CD14-positive monocyte (primary cell): ENCODE measurements around the gene SUCO. TPM values are rescaled to one million over a fixed set of nuclear protein-coding genes. Genes with fewer than 3 reads are reported as not detected.

ENCODE experiments used
- DNase-seq, 3 donors: peaks; one replicate each; pipeline ENCODE4 v3.0.0-alpha.2; 2011 to 2022
- H2AFZ ChIP-seq: 2 replicates; pipeline ENCODE4 v1.6.0; 2012; ENCODE audit warnings: mild to moderate bottlenecking, low read depth, low read length, inconsistent platforms; ENCODE audit not compliant: insufficient read depth, poor library complexity, severe bottlenecking
- H3K27ac ChIP-seq, 2 donors: 1 replicate in 1 of 2; 2 replicates in 1 of 2; pipeline ENCODE4 v1.5.1; 2012 to 2013; ENCODE audit warnings: low read length in 2 of 2, control low read depth in 1 of 2, inconsistent platforms in 1 of 2, low read depth in 1 of 2, mild to moderate bottlenecking in 1 of 2
- H3K27me3 ChIP-seq, 2 donors: one replicate each; pipeline versions ENCODE4 v1.6.0 to v1.6.1; 2011 to 2013; ENCODE audit warnings: low read length in 2 of 2; ENCODE audit not compliant: control insufficient read depth in 2 of 2, insufficient read depth in 2 of 2
- H3K36me3 ChIP-seq, 2 donors: replicated peaks in 1 of 2; 1 replicate in 1 of 2; 2 replicates in 1 of 2; pipeline versions ENCODE4 v1.5.1 to v1.6.1; 2012 to 2013; ENCODE audit warnings: low read length in 2 of 2, control low read depth in 1 of 2, inconsistent platforms in 1 of 2, mild to moderate bottlenecking in 1 of 2; ENCODE audit not compliant: insufficient read depth in 2 of 2, control insufficient read depth in 1 of 2
- H3K4me1 ChIP-seq, 2 donors: 1 replicate in 1 of 2; 2 replicates in 1 of 2; pipeline versions ENCODE4 v1.5.1 to v1.6.1; 2012 to 2013; ENCODE audit warnings: low read length in 2 of 2, control low read depth in 1 of 2, inconsistent platforms in 1 of 2, mild to moderate bottlenecking in 1 of 2, moderate library complexity in 1 of 2; ENCODE audit not compliant: insufficient read depth in 2 of 2, control insufficient read depth in 1 of 2
- H3K4me2 ChIP-seq: replicated peaks from 2 replicates; pipeline ENCODE3; 2012; ENCODE audit warnings: low read length, moderate library complexity, mild to moderate bottlenecking; ENCODE audit not compliant: poor library complexity, severe bottlenecking; ENCODE audit errors: extremely low read depth
- H3K4me3 ChIP-seq, 3 experiments: fragments of 200-600 bp in 1 of 3; sonication (generic) in 1 of 3; replicated peaks in 1 of 3; 1 replicate in 2 of 3; 2 replicates in 1 of 3; pipeline ENCODE4 v1.5.1; 2011 to 2013; ENCODE audit warnings: low read length in 3 of 3, mild to moderate bottlenecking in 3 of 3, control low read depth in 2 of 3, low read depth in 2 of 3, inconsistent platforms in 1 of 3, moderate library complexity in 1 of 3
- H3K79me2 ChIP-seq: 2 replicates; pipeline ENCODE4 v1.6.0; 2012; ENCODE audit warnings: mild to moderate bottlenecking, control low read depth, inconsistent platforms, low read length, moderate library complexity; ENCODE audit not compliant: insufficient read depth
- H3K9ac ChIP-seq: 2 replicates; pipeline ENCODE4 v1.6.0; 2017; ENCODE audit warnings: low read length, mild to moderate bottlenecking; ENCODE audit not compliant: insufficient read depth, poor library complexity, severe bottlenecking
- H3K9me3 ChIP-seq, 2 donors: replicated peaks in 1 of 2; 1 replicate in 1 of 2; 2 replicates in 1 of 2; pipeline versions ENCODE4 v1.5.1 to v1.6.1; 2012 to 2013; ENCODE audit warnings: low read length in 2 of 2, control low read depth in 1 of 2; ENCODE audit not compliant: control insufficient read depth in 1 of 2, insufficient read depth in 1 of 2
- H4K20me1 ChIP-seq: 2 replicates; pipeline ENCODE4 v1.6.0; 2012; ENCODE audit warnings: mild to moderate bottlenecking, low read length, control low read depth, moderate library complexity; ENCODE audit not compliant: insufficient read depth
- H3K27ac Mint-ChIP-seq, 7 donors: one replicate each; pipeline ENCODE4 v1.8.0; 2020; ENCODE audit warnings: mild to moderate bottlenecking in 7 of 7, mixed read lengths in 7 of 7, moderate library complexity in 6 of 7, inconsistent platforms in 2 of 7
- H3K27me3 Mint-ChIP-seq, 3 donors: one replicate each; pipeline ENCODE4 v1.8.0; 2021 to 2022; ENCODE audit warnings: low read depth in 3 of 3, mild to moderate bottlenecking in 3 of 3, mixed read lengths in 3 of 3, moderate library complexity in 3 of 3, inconsistent platforms in 1 of 3
- H3K36me3 Mint-ChIP-seq, 2 donors: one replicate each; pipeline ENCODE4 v1.8.0; 2020; ENCODE audit warnings: mixed read lengths in 2 of 2, inconsistent platforms in 1 of 2, mild to moderate bottlenecking in 1 of 2
- H3K4me1 Mint-ChIP-seq: one replicate; pipeline ENCODE4 v1.8.0; 2020; ENCODE audit warnings: mild to moderate bottlenecking, mixed read lengths
- H3K4me3 Mint-ChIP-seq, 2 donors: one replicate each; pipeline ENCODE4 v1.8.0; 2020; ENCODE audit warnings: mild to moderate bottlenecking in 2 of 2, mixed read lengths in 2 of 2, moderate library complexity in 1 of 2
- H3K9me3 Mint-ChIP-seq, 7 donors: one replicate each; pipeline ENCODE4 v1.8.0; 2020 to 2022; ENCODE audit warnings: mixed read lengths in 7 of 7, mild to moderate bottlenecking in 6 of 7, moderate library complexity in 6 of 7, inconsistent platforms in 2 of 7
- WGBS: methylation state at CpG from one replicate; pipeline ENCODE4 v1.1.5; 2013; ENCODE audit warnings: missing lambda C conversion rate; ENCODE audit not compliant: insufficient coverage; 5-methylcytosine and 5-hydroxymethylcytosine counted together
- intact Hi-C, 2 donors: fragments of 100-400 bp; cut with micrococcal nuclease; formaldehyde crosslinking; loops; one replicate each; pipeline versions ENCODE4 v1.15.0 to v1.15.1; 2023
- polyA plus RNA-seq, 3 donors: library from polyadenylated mRNA; depleted of rRNA in 1 of 3; unstranded in 2 of 3; stranded (reverse) in 1 of 3; fragments of 300-500 nt in 2 of 3; fragments of >200 nt in 1 of 3; fragmentation: Illumina TruSeq in 2 of 3; gene quantifications; 1 replicate in 2 of 3; 2 replicates in 1 of 3; pipeline ENCODE4 v1.2.3, GENCODE V29; 2012 to 2021
- TF ChIP-seq, protein P1 (sequence below): fragments of 200-600 bp; IDR thresholded peaks from one replicate; pipeline ENCODE4 v1.8.0; 2022; ENCODE audit warnings: antibody characterized with exemption, mild to moderate bottlenecking

SUCO gene
- polyA plus RNA-seq, 3 donors = 6.8 to 8.5 (median 6.8) TPM

GRCh38 chr1:172605641-172606040, 72.7 kb downstream of the SUCO start:
- no peak overlapping the region for H3K4me3 ChIP-seq
- no peaks in the 10 kb centered on the region for H3K79me2 ChIP-seq
- no peaks in the 10 kb centered on the region for H4K20me1 ChIP-seq
- H3K4me1 ChIP-seq = no peaks in the 10 kb centered on the region
- no peak overlapping the region for H3K4me2 ChIP-seq
- H3K36me3 ChIP-seq = peaks cover 61 to 96% of the 10 kb centered on the region in 2 donors
- Mint-ChIP-seq H3K4me3 (no peak overlapping the region), H3K27me3 (no peaks in the 10 kb centered on the region), H3K4me1 (no peaks in the 10 kb centered on the region), H3K27ac (no peak overlapping the region), H3K9me3 (no peaks in the 10 kb centered on the region), H3K36me3 (peaks cover 69 to 74% of the 10 kb centered on the region in 2 donors)
- no peak overlapping the region for H3K27ac ChIP-seq
- no peak for DNase-seq
- H3K9me3 ChIP-seq = no peaks in the 10 kb centered on the region
- intact Hi-C loops = no loop called here
- TF ChIP-seq, protein P1, sequence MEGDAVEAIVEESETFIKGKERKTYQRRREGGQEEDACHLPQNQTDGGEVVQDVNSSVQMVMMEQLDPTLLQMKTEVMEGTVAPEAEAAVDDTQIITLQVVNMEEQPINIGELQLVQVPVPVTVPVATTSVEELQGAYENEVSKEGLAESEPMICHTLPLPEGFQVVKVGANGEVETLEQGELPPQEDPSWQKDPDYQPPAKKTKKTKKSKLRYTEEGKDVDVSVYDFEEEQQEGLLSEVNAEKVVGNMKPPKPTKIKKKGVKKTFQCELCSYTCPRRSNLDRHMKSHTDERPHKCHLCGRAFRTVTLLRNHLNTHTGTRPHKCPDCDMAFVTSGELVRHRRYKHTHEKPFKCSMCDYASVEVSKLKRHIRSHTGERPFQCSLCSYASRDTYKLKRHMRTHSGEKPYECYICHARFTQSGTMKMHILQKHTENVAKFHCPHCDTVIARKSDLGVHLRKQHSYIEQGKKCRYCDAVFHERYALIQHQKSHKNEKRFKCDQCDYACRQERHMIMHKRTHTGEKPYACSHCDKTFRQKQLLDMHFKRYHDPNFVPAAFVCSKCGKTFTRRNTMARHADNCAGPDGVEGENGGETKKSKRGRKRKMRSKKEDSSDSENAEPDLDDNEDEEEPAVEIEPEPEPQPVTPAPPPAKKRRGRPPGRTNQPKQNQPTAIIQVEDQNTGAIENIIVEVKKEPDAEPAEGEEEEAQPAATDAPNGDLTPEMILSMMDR = no peak
- H3K27me3 ChIP-seq = no peaks in the 10 kb centered on the region
- no CpG with 5 or more reads among the region's 2 CpGs for WGBS
- no peak overlapping the region for H3K9ac ChIP-seq
- no peak overlapping the region for H2AFZ ChIP-seq

DNA sequence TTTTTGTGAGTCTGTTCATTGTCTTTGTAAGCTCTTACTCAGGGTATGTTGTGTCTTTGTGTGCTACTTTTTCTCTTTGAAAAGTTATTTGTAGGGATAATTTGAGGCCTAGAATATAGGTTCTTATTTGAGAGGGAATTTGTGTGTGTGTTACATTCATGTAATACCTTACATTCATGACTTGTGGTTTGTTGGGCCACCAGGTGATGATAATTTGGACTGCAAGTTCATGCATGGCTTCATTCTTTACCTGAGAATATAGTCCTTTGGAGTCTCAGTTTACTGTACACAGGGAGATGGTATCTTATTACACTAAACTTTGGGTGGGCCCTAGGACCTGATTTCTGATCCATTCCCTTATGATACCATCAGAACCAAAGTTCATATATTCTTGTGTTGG, 74.2 kb downstream of the SUCO start:
- TF ChIP-seq, protein P1 = no peak

More for the DNA sequence above, 74.2 kb downstream of the SUCO start:
- H3K4me3 ChIP-seq = no peak overlapping the region
- no peaks in the 10 kb centered on the region for H3K27me3 Mint-ChIP-seq
- H3K4me1 ChIP-seq = no peaks in the 10 kb centered on the region
- no peak overlapping the region for H3K27ac Mint-ChIP-seq
- no peaks in the 10 kb centered on the region for H4K20me1 ChIP-seq
- H3K4me2 ChIP-seq = no peak overlapping the region
- H3K9me3 Mint-ChIP-seq = no peaks in the 10 kb centered on the region
- no peaks in the 10 kb centered on the region for H3K79me2 ChIP-seq
- no peak overlapping the region for H3K4me3 Mint-ChIP-seq
- no peak overlapping the region for H2AFZ ChIP-seq
- H3K36me3 Mint-ChIP-seq = peaks cover 68 to 69% of the 10 kb centered on the region in 2 donors
- H3K36me3 ChIP-seq = peaks cover 67 to 96% of the 10 kb centered on the region in 2 donors
- H3K4me1 Mint-ChIP-seq = no peaks in the 10 kb centered on the region
- no peak for DNase-seq
- intact Hi-C loops = no loop called here
- H3K27me3 ChIP-seq = no peaks in the 10 kb centered on the region
- H3K9me3 ChIP-seq = no peaks in the 10 kb centered on the region
- no peak overlapping the region for H3K9ac ChIP-seq
- H3K27ac ChIP-seq = no peak overlapping the region
